Endodermal cell (in vitro differentiated cells): Measurements from ENCODE around the gene NKPD1. TPM values are rescaled to one million over a fixed set of nuclear protein-coding genes. Genes with fewer than 3 reads are reported as not detected.

Experiments
- DNase-seq: peaks from one replicate; pipeline ENCODE4 v3.0.0-alpha.2; 2017
- H3K27ac ChIP-seq: 2 replicates; pipeline ENCODE4 v1.5.1; 2013; ENCODE audit warnings: mild to moderate bottlenecking, low read depth, low read length, moderate library complexity
- H3K27me3 ChIP-seq: 2 replicates; pipeline ENCODE4 v1.6.1; 2013; ENCODE audit warnings: mild to moderate bottlenecking, low read length, moderate library complexity; ENCODE audit not compliant: insufficient read depth, control insufficient read depth, poor library complexity, severe bottlenecking
- H3K36me3 ChIP-seq: 2 replicates; pipeline ENCODE4 v1.7.0; 2013; ENCODE audit warnings: mild to moderate bottlenecking, low read length, moderate library complexity; ENCODE audit not compliant: control insufficient read depth, insufficient read depth
- H3K4me1 ChIP-seq: one replicate; pipeline ENCODE4 v1.7.0; 2013; ENCODE audit warnings: low read length; ENCODE audit not compliant: control insufficient read depth, insufficient read depth
- H3K4me3 ChIP-seq: 2 replicates; pipeline ENCODE4 v1.5.1; 2013; ENCODE audit warnings: mild to moderate bottlenecking, low read length, moderate library complexity
- H3K9ac ChIP-seq: 2 replicates; pipeline ENCODE4 v1.6.1; 2013; ENCODE audit warnings: mild to moderate bottlenecking, low read length, moderate library complexity; ENCODE audit not compliant: poor library complexity, severe bottlenecking; ENCODE audit errors: extremely low read depth
- H3K9me3 ChIP-seq: 2 replicates; pipeline ENCODE4 v1.6.1; 2013; ENCODE audit warnings: mild to moderate bottlenecking, low read length, moderate library complexity; ENCODE audit not compliant: control insufficient read depth
- H3K27ac Mint-ChIP-seq: 2 replicates; pipeline ENCODE4 v1.8.0; 2020; ENCODE audit warnings: mixed read lengths
- H3K27me3 Mint-ChIP-seq: 2 replicates; pipeline ENCODE4 v1.8.0; 2021; ENCODE audit warnings: mild to moderate bottlenecking, mixed read lengths; ENCODE audit not compliant: insufficient read depth
- H3K36me3 Mint-ChIP-seq: 2 replicates; pipeline ENCODE4 v1.8.0; 2020; ENCODE audit warnings: low read depth, mixed read lengths
- H3K4me1 Mint-ChIP-seq: 2 replicates; pipeline ENCODE4 v1.8.0; 2020; ENCODE audit warnings: mixed read lengths
- H3K4me3 Mint-ChIP-seq: 2 replicates; pipeline ENCODE4 v1.8.0; 2020; ENCODE audit warnings: mild to moderate bottlenecking, moderate library complexity, mixed read lengths
- H3K9me3 Mint-ChIP-seq: 2 replicates; pipeline ENCODE4 v1.8.0; 2020; ENCODE audit warnings: mild to moderate bottlenecking, mixed read lengths
- CTCF ChIP-seq: fragments of 200-600 bp; sonication (generic); conservative IDR thresholded peaks from 2 replicates; pipeline ENCODE4 v1.5.0; 2021; ENCODE audit warnings: antibody characterized with exemption, mild to moderate bottlenecking
- WGBS, 2 experiments: methylation state at CpG; one replicate each; pipeline versions ENCODE4 v1.1.5 to v1.1.7; 2013; ENCODE audit warnings: missing lambda C conversion rate in 2 of 2, mixed read lengths in 1 of 2; ENCODE audit not compliant: insufficient coverage in 1 of 2, insufficient read length in 1 of 2; 5-methylcytosine and 5-hydroxymethylcytosine counted together
- total RNA-seq, 2 donors: library from RNA; stranded (reverse); fragmentation: NEBNext Ultra II Directional in 1 of 2; extraction: Animal tissue kit (Norgen Biotek cat#: 25700) in 1 of 2; gene quantifications; 2 replicates in 1 of 2; 3 replicates in 1 of 2; pipeline ENCODE4 v1.2.1, GENCODE V29; 2021

NKPD1 gene
- total RNA-seq, 2 donors from 2014 or later = 0.15 to 0.22 TPM

GRCh38 chr19:45202637-45203036, 41.9 kb upstream of the NKPD1 start:
- Histone ChIP-seq H3K27ac (no peak overlapping the region), H3K9ac (no peak overlapping the region), H3K27me3 (peaks cover 4% of the 10 kb centered on the region), H3K36me3 (no peaks in the 10 kb centered on the region), H3K9me3 (no peaks in the 10 kb centered on the region), H3K4me1 (no peaks in the 10 kb centered on the region), H3K4me3 (no peak overlapping the region)
- no peaks in the 10 kb centered on the region for H3K36me3 Mint-ChIP-seq
- H3K9me3 Mint-ChIP-seq = no peaks in the 10 kb centered on the region
- no peak for TF ChIP-seq CTCF
- no peak overlapping the region for H3K4me3 Mint-ChIP-seq
- H3K27ac Mint-ChIP-seq = no peak overlapping the region
- no peaks in the 10 kb centered on the region for H3K4me1 Mint-ChIP-seq
- DNase-seq = no peak
- peaks cover 15% of the 10 kb centered on the region for H3K27me3 Mint-ChIP-seq
- 96 to 100% methylated on average over 6 of the region's 6 CpGs for WGBS, 2 experiments

GRCh38 chr19:45200568-45200967, 39.8 kb upstream of the NKPD1 start:
- DNase-seq = peak; percentile 86
- H3K4me3 ChIP-seq = no peak overlapping the region
- Mint-ChIP-seq H3K27me3 (peaks cover 20% of the 10 kb centered on the region), H3K4me3 (no peak overlapping the region), H3K4me1 (no peaks in the 10 kb centered on the region), H3K27ac (no peak overlapping the region), H3K9me3 (no peaks in the 10 kb centered on the region), H3K36me3 (no peaks in the 10 kb centered on the region)
- WGBS, 2 experiments = 57 to 73% methylated on average over 2 to 4 of the region's 4 CpGs
- no peaks in the 10 kb centered on the region for H3K36me3 ChIP-seq
- no peaks in the 10 kb centered on the region for H3K9me3 ChIP-seq
- TF ChIP-seq CTCF = peak; percentile 79
- H3K27me3 ChIP-seq = peaks cover 4% of the 10 kb centered on the region
- no peaks in the 10 kb centered on the region for H3K4me1 ChIP-seq
- H3K27ac ChIP-seq = no peak overlapping the region
- no peak overlapping the region for H3K9ac ChIP-seq

GRCh38 chr19:45195764-45196163, 35.0 kb upstream of the NKPD1 start:
- no peak for TF ChIP-seq CTCF
- no peak overlapping the region for H3K27ac Mint-ChIP-seq
- no peak overlapping the region for H3K4me3 ChIP-seq
- H3K9me3 ChIP-seq = no peaks in the 10 kb centered on the region
- peaks cover 5% of the 10 kb centered on the region for H3K4me1 ChIP-seq
- peaks cover 4% of the 10 kb centered on the region for H3K27me3 ChIP-seq
- no peak overlapping the region for H3K9ac ChIP-seq
- no peak for DNase-seq
- no peaks in the 10 kb centered on the region for H3K4me1 Mint-ChIP-seq
- H3K27ac ChIP-seq = no peak overlapping the region
- 76 to 80% methylated on average over 6 of the region's 6 CpGs for WGBS, 2 experiments
- no peaks in the 10 kb centered on the region for H3K36me3 Mint-ChIP-seq
- H3K27me3 Mint-ChIP-seq = peaks cover 20% of the 10 kb centered on the region
- H3K36me3 ChIP-seq = no peaks in the 10 kb centered on the region
- H3K4me3 Mint-ChIP-seq = no peak overlapping the region
- H3K9me3 Mint-ChIP-seq = no peaks in the 10 kb centered on the region
